ENCODE results near the gene ORM1.

DNA sequence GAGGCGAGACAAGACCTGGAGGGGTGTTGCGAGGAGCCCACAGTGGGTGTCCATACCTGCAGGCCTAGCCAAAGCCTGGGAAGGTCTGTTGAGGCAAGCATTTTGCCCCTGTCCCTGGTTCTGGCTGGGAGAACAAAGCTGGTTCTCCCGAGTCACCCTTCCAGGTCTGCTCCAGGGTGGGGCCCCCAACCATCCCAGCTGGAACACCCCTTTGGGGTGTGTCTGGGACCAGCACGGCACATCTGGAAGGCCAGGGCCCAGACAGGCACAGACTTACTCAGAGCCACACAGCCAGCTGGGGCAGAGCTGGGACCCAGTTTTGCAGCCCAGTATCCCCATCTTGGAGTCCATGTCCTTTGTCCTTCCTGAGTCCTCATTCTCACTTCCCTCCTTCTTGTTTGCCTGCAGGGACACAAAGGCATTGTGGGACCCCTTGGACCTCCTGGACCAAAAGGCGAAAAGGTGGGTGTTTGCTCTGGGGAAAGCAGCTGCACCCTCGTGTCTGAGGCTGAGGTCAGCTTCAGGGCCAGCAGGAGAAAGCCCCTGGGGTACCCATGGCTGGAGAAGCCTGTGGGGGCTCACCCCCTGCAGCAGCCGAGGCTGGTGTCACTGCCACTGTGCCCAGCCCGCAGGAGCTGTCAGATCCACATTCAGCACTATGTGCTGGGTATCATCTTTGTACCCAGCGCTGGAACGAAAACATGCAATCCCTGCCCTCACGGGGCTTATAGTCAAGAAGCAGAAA lies 38.4 kb upstream of the ORM1 start:
- TF ChIP-seq, protein P1, sequence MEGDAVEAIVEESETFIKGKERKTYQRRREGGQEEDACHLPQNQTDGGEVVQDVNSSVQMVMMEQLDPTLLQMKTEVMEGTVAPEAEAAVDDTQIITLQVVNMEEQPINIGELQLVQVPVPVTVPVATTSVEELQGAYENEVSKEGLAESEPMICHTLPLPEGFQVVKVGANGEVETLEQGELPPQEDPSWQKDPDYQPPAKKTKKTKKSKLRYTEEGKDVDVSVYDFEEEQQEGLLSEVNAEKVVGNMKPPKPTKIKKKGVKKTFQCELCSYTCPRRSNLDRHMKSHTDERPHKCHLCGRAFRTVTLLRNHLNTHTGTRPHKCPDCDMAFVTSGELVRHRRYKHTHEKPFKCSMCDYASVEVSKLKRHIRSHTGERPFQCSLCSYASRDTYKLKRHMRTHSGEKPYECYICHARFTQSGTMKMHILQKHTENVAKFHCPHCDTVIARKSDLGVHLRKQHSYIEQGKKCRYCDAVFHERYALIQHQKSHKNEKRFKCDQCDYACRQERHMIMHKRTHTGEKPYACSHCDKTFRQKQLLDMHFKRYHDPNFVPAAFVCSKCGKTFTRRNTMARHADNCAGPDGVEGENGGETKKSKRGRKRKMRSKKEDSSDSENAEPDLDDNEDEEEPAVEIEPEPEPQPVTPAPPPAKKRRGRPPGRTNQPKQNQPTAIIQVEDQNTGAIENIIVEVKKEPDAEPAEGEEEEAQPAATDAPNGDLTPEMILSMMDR (conservative IDR thresholded peaks at IDR 0.05 in 1 of 2, IDR thresholded peaks at IDR 0.05 in 1 of 2; ENCODE audit: low read depth in 1 of 2, low read length in 2 of 2) = no peak
- no peak for TF ChIP-seq EZH2 (IDR thresholded peaks at IDR 0.05; ENCODE audit: low read length, missing control alignments)
